A673 (cell line): ENCODE results near the gene LGALS3BP. TPM values are rescaled to one million over a fixed set of nuclear protein-coding genes. Genes with fewer than 3 reads are reported as not detected.

Experiments
- BruUV-seq: library from RNA; stranded (reverse); fragments of 400-500 nt; replicated peaks from 2 replicates; lab custom pipeline; 2021; lab: Mats Ljungman, UMichigan
- CTCF ChIA-PET: fragments of 300-600 bp; sonication (Branson Sonifier 250); formaldehyde crosslinking; loops from one replicate; lab custom pipeline; 2022; ENCODE audit warnings: antibody characterized with exemption; lab: Charles Lee
- POLR2A ChIA-PET: fragments of 300-600 bp; sonication (Branson Sonifier 250); formaldehyde crosslinking; loops from one replicate; lab custom pipeline; 2022; ENCODE audit warnings: antibody characterized with exemption; ENCODE audit not compliant: low non-redundant PET; lab: Charles Lee
- DNase-seq: peaks from one replicate; pipeline ENCODE4 v3.0.0-alpha.2; 2015; ENCODE audit warnings: low spot score
- H3K27ac ChIP-seq: fragments of 200-600 bp; sonication (generic); 2 replicates; pipeline ENCODE4 v1.5.1; 2016; ENCODE audit warnings: mixed run types, low read depth, mild to moderate bottlenecking, mixed read lengths, antibody characterized with exemption, low read length; ENCODE audit not compliant: poor library complexity, severe bottlenecking
- H3K27me3 ChIP-seq: fragments of 200-600 bp; sonication (generic); replicated peaks from 2 replicates; pipeline ENCODE4 v1.6.1; 2017; ENCODE audit warnings: mixed run types, low read depth, mild to moderate bottlenecking, mixed read lengths, antibody characterized with exemption, low read length; ENCODE audit not compliant: insufficient read depth, poor library complexity
- H3K36me3 ChIP-seq: fragments of 200-600 bp; sonication (generic); 2 replicates; pipeline ENCODE4 v1.6.1; 2016; ENCODE audit warnings: mixed run types, mild to moderate bottlenecking, mixed read lengths, antibody characterized with exemption, low read length; ENCODE audit not compliant: insufficient read depth, poor library complexity, severe bottlenecking
- H3K4me1 ChIP-seq: fragments of 200-600 bp; sonication (generic); 2 replicates; pipeline ENCODE4 v1.6.1; 2017; ENCODE audit warnings: mixed run types, mild to moderate bottlenecking, mixed read lengths, antibody characterized with exemption, low read length; ENCODE audit not compliant: insufficient read depth, poor library complexity, severe bottlenecking
- H3K4me3 ChIP-seq: fragments of 200-600 bp; sonication (generic); 2 replicates; pipeline ENCODE4 v1.5.1; 2016; ENCODE audit warnings: low read depth, mixed run types, mild to moderate bottlenecking, mixed read lengths, low read length; ENCODE audit not compliant: poor library complexity, severe bottlenecking
- H3K9me3 ChIP-seq: fragments of 200-600 bp; sonication (generic); 2 replicates; pipeline ENCODE4 v1.6.1; 2016; ENCODE audit warnings: mixed run types, low read depth, mild to moderate bottlenecking, mixed read lengths, antibody characterized with exemption, low read length; ENCODE audit not compliant: poor library complexity, severe bottlenecking
- CTCF ChIP-seq: fragments of 300-800, 200-600 bp; sonication (generic); conservative IDR thresholded peaks from 2 replicates; pipeline ENCODE4 v1.5.1; 2017; ENCODE audit warnings: low read depth, mild to moderate bottlenecking, antibody characterized with exemption, low read length, moderate library complexity, mixed read lengths
- EZH2 ChIP-seq: fragments of 200-600 bp; sonication (generic); IDR thresholded peaks from 2 replicates; pipeline ENCODE4 v1.6.1; 2017; ENCODE audit warnings: borderline replicate concordance, low read depth, mild to moderate bottlenecking, mixed read lengths, antibody characterized with exemption, low read length; ENCODE audit not compliant: poor library complexity, severe bottlenecking
- intact Hi-C: fragments of 100-400 bp; cut with micrococcal nuclease; formaldehyde crosslinking; loops from one replicate; pipeline ENCODE4 v1.10.0; 2022; ENCODE audit not compliant: unreplicated experiment
- total RNA-seq: library from RNA; stranded (reverse); gene quantifications from 2 replicates; pipeline ENCODE4 v1.2.3, GENCODE V29; 2021

The LGALS3BP gene
- total RNA-seq, 1 experiment from 2014 or later, result 295 TPM

GRCh38 chr17:78923660-78924453 lies 55.9 kb downstream of the LGALS3BP start:
- TF ChIP-seq EZH2 (no peak), CTCF (no peak)
- H3K4me1 ChIP-seq, result peaks cover 16% of the 10 kb centered on the region
- H3K27me3 ChIP-seq, result no peaks in the 10 kb centered on the region
- DNase-seq, result no peak
- POLR2A ChIA-PET, result interaction anchor here (0.6 kb wide), 1 partner anchor 86 kb away, joined by 4 read pairs; the partner anchor contains the start of gene CANT1
- TSS peak; percentile 42 for BruUV-seq
- peak overlapping the region; percentile 70 for H3K4me3 ChIP-seq
- CTCF ChIA-PET, result interaction anchor here (0.6 to 1.0 kb wide), 2 partner anchors 21 to 136 kb away, joined by 3 read pairs; no protein-coding TSS in a partner anchor
- intact Hi-C loops, result no loop called here
- no peaks in the 10 kb centered on the region for H3K9me3 ChIP-seq
- no peaks in the 10 kb centered on the region for H3K36me3 ChIP-seq
- H3K27ac ChIP-seq, result no peak overlapping the region

GRCh38 chr17:78922816-78923498 lies 56.8 kb downstream of the LGALS3BP start:
- no peak for DNase-seq
- H3K27me3 ChIP-seq, result no peaks in the 10 kb centered on the region
- no peaks in the 10 kb centered on the region for H3K9me3 ChIP-seq
- TF ChIP-seq EZH2, result no peak
- no peak for TF ChIP-seq CTCF
- no peaks in the 10 kb centered on the region for H3K36me3 ChIP-seq
- H3K4me3 ChIP-seq, result no peak overlapping the region
- peaks cover 16% of the 10 kb centered on the region for H3K4me1 ChIP-seq
- no TSS peak for BruUV-seq
- ChIA-PET POLR2A (interaction anchor here (0.5 to 0.7 kb wide), 3 partner anchors 14 to 87 kb away, joined by 3 to 4 read pairs (median 3); partner anchors contain the start of gene CANT1), CTCF (interaction anchor here (0.6 to 1.0 kb wide), 4 partner anchors 15 to 137 kb away, joined by 3 to 6 read pairs (median 4); no protein-coding TSS in a partner anchor)
- H3K27ac ChIP-seq, result no peak overlapping the region
- intact Hi-C loops, result no loop called here

GRCh38 chr17:78921437-78921971 lies 58.2 kb downstream of the LGALS3BP start:
- DNase-seq, result no peak
- intact Hi-C loops, result no loop called here
- Histone ChIP-seq H3K36me3 (no peaks in the 10 kb centered on the region), H3K4me1 (peaks cover 16% of the 10 kb centered on the region), H3K4me3 (no peak overlapping the region), H3K27me3 (no peaks in the 10 kb centered on the region), H3K27ac (no peak overlapping the region), H3K9me3 (no peaks in the 10 kb centered on the region)
- BruUV-seq, result no TSS peak
- no peak for TF ChIP-seq CTCF
- no peak for TF ChIP-seq EZH2
- ChIA-PET POLR2A (interaction anchor here (0.5 to 0.6 kb wide), 2 partner anchors 10 to 137 kb away, joined by 3 to 6 read pairs; no protein-coding TSS in a partner anchor), CTCF (no interaction called here)
